Measurements from ENCODE around the gene PPP2R5B. TPM values are rescaled to one million over a fixed set of nuclear protein-coding genes. Genes with fewer than 3 reads are reported as not detected.

Gene PPP2R5B
- total RNA-seq, 2 experiments from 2014 or later, result 11.3 to 11.4 TPM

DNA sequence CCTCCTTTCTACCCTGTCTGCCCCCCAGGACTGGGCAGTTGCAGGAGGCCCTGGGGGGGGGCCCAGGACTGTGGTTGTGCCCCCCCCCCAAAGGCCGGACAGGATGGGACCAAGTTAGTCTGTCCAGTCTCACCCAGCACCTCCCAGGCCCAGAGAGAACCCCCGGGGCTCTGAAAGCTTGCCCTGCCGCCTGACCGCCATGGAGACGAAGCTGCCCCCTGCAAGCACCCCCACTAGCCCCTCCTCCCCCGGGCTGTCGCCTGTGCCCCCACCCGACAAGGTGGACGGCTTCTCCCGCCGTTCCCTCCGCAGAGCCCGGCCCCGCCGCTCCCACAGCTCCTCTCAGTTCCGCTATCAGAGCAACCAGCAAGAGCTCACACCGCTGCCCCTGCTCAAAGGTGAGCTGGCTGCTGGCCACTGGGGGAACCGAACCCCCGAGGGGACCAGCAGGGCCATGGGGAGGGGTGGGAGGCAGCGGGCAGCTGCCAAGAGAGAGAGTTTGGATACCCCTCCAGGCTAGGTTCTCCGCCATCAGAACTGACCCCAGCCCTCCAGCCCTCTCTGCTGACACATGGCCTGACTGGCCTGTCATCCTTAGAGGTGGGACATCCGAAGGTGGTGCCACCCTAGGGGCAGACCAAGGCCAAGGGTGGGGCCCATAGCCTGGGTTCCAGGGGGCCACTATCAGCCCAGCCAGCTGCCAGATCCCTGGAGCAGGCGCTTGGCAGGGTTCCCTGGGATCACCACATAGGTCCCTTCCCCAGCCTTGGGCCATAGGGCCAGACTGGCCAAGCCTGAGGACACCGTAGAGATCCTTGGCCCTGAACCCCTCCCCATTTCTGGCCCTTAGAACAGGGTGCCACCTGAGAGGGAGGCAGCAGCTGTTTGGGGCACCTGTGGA, 1.3 kb downstream of the PPP2R5B start:
- Mint-ChIP-seq H3K27me3 (no peaks in the 10 kb centered on the region), H3K27ac (no peak overlapping the region), H3K9me3 (no peaks in the 10 kb centered on the region), H3K4me1 (peaks cover 13% of the 10 kb centered on the region), H3K36me3 (peaks cover 2% of the 10 kb centered on the region), H3K4me3 (peak overlapping the region; percentile 91)
- DNase-seq, result no peak

DNA sequence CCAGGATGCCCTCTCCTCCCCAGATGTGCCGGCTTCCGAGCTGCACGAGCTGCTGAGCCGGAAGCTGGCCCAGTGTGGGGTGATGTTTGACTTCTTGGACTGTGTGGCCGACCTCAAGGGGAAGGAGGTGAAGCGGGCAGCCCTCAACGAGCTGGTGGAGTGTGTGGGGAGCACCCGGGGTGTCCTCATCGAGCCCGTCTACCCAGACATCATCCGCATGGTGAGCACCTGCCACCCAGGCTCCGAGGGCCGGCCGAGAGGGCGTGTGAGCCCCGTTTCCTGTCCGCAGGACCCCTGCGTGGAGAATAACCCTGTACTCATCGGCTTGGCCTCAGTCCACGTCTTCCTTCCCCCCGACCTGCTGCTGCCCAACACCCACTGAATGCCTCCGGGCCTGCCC, 2.2 kb downstream of the PPP2R5B start:
- no peak overlapping the region for H3K27ac Mint-ChIP-seq
- peaks cover 13% of the 10 kb centered on the region for H3K4me1 Mint-ChIP-seq
- peaks cover 2% of the 10 kb centered on the region for H3K36me3 Mint-ChIP-seq
- no peaks in the 10 kb centered on the region for H3K27me3 Mint-ChIP-seq
- H3K4me3 Mint-ChIP-seq, result no peak overlapping the region
- H3K9me3 Mint-ChIP-seq, result no peaks in the 10 kb centered on the region
- DNase-seq, result no peak

DNA sequence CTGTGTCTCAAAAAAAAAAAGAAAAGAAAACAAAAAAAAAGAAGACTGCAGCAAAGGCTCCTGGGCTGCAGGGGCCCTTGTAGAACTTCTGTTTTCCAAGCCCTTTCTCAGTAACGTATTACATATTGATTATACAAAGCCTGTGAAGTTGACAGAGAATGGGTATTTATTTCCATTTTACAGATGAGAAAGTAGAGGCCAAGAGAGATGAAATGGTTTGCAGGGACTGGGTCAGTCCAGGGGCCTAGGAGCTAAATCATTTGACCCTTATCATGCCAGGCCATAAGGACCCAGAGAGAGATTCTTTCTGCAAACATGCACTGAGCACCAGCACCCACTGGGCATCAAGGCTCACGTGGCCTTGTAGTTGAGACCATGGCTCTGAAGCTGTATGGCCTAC, 4.5 kb downstream of the PPP2R5B start:
- Mint-ChIP-seq H3K27ac (no peak overlapping the region), H3K4me1 (peaks cover 8% of the 10 kb centered on the region), H3K9me3 (no peaks in the 10 kb centered on the region), H3K27me3 (no peaks in the 10 kb centered on the region), H3K36me3 (peaks cover 2% of the 10 kb centered on the region), H3K4me3 (no peak overlapping the region)
- no peak for DNase-seq

DNA sequence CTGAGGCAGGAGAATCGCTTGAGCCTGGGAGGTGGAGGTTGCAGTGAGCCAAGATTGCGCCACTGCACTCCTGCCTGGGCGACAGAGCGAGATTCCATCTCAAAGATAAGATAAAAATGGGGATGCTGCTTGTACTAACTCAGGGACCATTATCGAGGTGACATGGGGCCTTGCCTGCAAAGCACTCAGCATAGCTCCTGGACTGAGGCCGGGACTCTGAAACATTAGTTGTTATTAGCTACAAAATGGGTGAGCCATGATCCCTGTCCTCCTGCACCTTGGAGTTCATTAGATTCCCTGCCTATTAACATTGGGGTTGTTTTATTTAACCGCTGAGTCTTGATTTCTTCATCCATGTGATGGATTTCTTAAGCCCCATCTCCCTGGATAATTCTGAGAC, 5.1 kb downstream of the PPP2R5B start:
- Mint-ChIP-seq H3K9me3 (no peaks in the 10 kb centered on the region), H3K27me3 (no peaks in the 10 kb centered on the region), H3K4me3 (no peak overlapping the region), H3K36me3 (peaks cover 2% of the 10 kb centered on the region), H3K27ac (no peak overlapping the region), H3K4me1 (peaks cover 5% of the 10 kb centered on the region)
- DNase-seq, result no peak

DNA sequence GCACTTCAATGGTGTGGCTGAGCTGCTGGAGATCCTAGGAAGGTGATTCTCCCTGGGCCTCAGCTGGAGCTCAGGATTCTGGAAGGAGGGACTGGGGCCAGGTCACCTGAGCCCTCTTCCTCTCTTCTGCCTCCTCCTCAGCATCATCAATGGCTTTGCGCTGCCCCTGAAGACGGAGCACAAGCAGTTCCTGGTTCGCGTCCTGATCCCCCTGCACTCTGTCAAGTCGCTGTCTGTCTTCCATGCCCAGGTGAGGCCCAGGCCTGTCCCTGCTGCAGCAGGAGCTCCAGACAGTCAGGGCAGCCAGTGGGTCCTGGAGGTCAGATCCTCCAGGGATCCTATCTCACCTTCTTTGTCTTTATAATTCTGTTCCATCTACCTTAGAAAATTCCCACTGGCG, 5.9 kb downstream of the PPP2R5B start:
- Mint-ChIP-seq H3K4me1 (peaks cover under 1% of the 10 kb centered on the region), H3K4me3 (no peak overlapping the region), H3K27ac (no peak overlapping the region), H3K9me3 (no peaks in the 10 kb centered on the region), H3K27me3 (no peaks in the 10 kb centered on the region), H3K36me3 (peaks cover 2% of the 10 kb centered on the region)
- DNase-seq, result no peak

DNA sequence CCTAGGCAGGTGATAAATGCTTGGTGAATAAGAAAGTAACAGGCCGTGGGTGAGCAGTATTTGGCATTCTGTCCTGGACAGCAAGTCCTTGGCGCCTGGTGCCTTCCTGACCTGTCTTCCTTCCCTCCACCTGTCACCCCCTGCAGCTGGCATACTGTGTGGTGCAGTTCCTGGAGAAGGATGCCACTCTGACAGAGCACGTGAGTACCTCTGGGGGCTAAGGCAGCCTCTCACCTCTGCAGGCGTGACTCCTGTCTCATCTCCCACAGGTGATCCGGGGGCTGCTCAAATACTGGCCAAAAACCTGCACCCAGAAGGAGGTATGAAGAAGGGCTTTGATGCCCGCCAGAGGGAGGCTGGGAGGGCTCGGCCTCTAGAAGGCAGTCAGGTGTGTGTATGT, 6.8 kb downstream of the PPP2R5B start:
- no peak for DNase-seq
- Mint-ChIP-seq H3K4me1 (no peaks in the 10 kb centered on the region), H3K27me3 (no peaks in the 10 kb centered on the region), H3K9me3 (no peaks in the 10 kb centered on the region), H3K27ac (no peak overlapping the region), H3K36me3 (peaks cover 2% of the 10 kb centered on the region), H3K4me3 (no peak overlapping the region)

DNA sequence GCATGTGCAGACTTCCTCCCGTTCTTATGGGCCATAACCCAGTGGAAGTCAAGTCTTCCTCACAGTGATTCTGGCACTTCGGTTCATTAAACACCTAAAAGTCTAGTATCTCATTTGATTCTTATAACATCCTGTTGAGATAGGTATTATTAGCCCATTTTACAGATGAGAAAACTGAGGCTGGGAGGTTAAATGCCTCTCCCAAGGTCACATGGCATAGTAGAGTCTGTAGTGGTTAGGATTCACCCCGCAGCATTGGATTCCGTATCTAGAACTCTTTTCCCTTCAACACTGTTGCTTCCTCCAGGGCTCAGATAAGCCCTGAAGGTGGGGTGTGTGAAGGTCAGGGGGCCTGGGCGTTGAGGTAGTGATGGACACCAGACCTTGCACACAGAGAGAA, 7.8 kb downstream of the PPP2R5B start:
- H3K27ac Mint-ChIP-seq, result no peak overlapping the region
- DNase-seq, result no peak
- no peaks in the 10 kb centered on the region for H3K27me3 Mint-ChIP-seq
- peaks cover 2% of the 10 kb centered on the region for H3K36me3 Mint-ChIP-seq
- H3K4me3 Mint-ChIP-seq, result no peak overlapping the region
- H3K9me3 Mint-ChIP-seq, result no peaks in the 10 kb centered on the region
- no peaks in the 10 kb centered on the region for H3K4me1 Mint-ChIP-seq

DNA sequence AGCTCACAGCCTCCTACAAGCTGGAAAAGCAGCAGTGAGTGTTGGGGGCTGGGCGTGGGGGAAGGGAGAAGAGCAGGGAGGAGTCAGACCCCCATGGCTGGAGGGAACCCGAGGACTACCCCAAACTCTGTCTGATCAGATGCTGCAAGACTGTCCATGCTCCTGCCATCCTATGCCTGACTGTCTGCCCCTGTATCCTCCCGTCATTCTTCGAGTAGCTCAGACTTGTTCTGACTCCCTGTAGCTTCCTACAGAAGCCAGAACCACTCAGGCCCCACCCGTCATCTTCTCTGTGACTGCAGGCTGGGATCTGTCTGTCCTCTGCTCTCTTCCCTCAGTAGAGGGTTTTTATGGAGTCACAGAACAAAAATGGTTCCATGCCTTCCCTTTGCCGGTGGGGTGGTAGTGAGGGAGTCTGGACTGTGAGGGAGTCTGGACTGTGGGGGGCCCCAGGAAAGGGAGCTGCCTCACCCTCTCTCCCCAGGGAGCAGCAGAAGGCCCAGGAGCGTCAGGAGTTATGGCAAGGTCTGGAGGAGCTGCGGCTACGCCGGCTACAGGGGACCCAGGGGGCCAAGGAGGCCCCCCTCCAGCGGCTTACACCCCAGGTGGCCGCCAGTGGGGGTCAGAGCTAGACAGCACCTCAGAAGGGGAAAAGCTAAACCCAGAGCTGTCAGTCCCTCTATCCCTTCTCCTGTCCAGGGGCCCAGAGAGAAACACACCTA, 8.9 kb downstream of the PPP2R5B start:
- Mint-ChIP-seq H3K4me3 (no peak overlapping the region), H3K4me1 (no peaks in the 10 kb centered on the region), H3K36me3 (peaks cover 2% of the 10 kb centered on the region), H3K27ac (no peak overlapping the region), H3K9me3 (no peaks in the 10 kb centered on the region), H3K27me3 (no peaks in the 10 kb centered on the region)
- no peak for DNase-seq

DNA sequence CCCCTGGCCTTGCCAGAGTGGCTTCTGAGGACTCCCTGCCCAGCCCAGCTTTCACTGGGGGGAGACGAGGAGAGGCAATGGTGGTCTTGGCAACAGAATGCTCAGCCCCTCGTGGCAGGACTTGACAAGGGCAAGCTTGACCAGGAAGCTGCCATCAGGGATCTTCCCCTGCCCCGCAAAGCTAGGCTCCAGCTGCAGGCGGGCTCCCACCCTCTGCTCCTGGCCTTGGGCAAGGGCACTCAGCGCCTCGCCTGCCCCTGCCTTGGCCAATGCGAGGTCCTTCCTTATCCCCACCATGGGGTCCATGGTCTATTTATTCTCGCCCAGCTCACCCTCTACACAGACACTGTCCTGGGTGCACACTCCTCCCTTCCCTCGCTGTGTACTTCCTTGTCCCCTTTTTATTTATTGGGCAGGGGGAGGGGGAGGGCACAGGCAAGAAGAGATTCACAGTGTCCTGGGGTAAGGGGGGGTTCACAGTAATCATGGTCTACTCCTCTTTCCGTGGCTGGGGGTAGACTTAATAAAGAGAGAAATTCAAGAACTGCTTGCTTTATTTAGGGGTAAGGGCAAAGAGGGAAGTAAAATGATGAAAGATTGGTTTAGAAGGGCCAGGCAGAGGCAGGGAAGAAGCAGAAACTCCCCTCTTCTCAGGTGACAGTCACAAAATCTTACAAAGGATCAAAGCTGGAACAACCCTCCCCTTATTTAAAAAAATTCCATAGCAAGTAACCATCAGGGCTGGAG, 9.6 kb downstream of the PPP2R5B start:
- Mint-ChIP-seq H3K27ac (no peak overlapping the region), H3K36me3 (peaks cover 2% of the 10 kb centered on the region), H3K27me3 (no peaks in the 10 kb centered on the region), H3K4me3 (no peak overlapping the region), H3K4me1 (no peaks in the 10 kb centered on the region), H3K9me3 (no peaks in the 10 kb centered on the region)
- DNase-seq, result no peak

DNA sequence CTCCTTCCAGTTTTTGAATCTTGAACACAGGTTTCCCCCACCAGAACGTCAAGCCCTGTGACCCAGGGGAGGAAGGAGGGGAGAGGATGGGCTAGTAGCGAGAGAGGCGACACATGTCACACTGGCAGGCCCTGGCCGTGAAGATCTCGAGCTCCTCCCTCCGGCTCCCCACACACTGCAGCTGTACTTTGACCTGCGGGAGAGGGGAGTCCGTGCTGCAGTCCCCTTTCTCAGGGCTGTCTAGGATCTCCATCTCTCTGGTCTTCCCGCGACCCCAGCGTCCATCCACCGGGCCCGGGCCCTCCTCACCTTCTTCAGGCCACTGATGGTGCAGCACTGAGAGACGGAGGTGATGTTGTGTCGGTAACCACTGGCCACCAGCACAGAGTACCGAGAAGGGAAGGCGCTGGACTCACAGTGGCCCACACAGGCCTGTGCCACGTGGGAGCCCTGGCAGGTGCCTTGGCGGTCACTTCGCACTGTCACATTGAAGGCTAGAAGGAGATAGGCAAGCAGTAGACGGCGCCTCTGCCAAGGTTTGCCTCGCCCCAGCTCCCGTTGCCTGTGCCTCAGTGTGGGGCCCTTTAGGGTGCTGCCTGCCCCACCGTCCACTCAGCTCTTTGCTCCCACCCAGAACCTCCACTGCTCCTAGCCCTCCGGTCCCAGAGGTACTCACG, 10.3 kb downstream of the PPP2R5B start:
- Mint-ChIP-seq H3K4me3 (no peak overlapping the region), H3K4me1 (no peaks in the 10 kb centered on the region), H3K9me3 (no peaks in the 10 kb centered on the region), H3K27me3 (no peaks in the 10 kb centered on the region), H3K27ac (no peak overlapping the region), H3K36me3 (no peaks in the 10 kb centered on the region)
- DNase-seq, result no peak

DNA sequence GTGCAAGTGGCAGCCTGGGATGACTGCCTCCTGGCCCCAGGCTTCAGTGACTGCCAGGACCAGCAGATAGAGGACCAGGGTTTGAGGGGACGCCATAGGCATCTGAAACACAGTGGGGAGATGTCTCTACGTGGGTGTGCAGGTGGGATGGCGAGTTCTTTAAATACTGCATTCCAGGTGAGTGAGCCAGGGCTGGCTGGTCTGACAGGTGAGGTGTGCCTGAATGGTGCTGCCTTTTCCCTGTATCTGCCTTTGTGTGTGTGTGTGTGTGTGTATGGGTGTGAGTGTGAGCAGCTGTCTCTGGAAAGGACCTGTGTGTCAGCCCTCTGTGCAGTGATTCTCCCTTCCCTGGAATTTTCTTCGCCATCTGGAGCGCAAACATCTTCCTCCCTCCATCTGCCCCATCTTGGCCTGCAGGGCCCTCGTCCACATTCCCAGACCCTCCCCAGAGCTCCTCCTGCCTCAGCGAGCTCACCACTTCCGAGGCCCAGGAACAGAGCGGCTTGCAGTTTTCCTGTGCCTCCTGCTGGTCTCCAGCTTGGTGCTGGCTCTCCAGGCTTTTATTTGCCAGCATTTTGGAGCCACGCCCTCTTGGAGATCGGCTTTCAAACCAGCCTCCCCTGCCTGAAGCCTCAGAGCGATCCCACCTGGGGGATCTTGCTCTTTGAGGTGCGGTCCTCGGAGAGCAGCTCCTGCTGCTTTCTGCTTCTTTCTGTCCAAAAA, 11.0 kb downstream of the PPP2R5B start, which contains the start of gene GPHA2:
TSS of gene GPHA2 (minus strand) at position 535 of the 723 bp plus-strand sequence. CDS start at position 102, 433 bp downstream.
- no peak within 1 kb of the TSS for H3K4me3 Mint-ChIP-seq
- no peak within 1 kb of the TSS for H3K27ac Mint-ChIP-seq
- no peaks in the 10 kb centered on the region for H3K27me3 Mint-ChIP-seq
- no peaks in the 10 kb centered on the region for H3K4me1 Mint-ChIP-seq
- no peaks in the 10 kb centered on the region for H3K9me3 Mint-ChIP-seq
- DNase-seq, result no peak
- no peaks in the 10 kb centered on the region for H3K36me3 Mint-ChIP-seq

DNA sequence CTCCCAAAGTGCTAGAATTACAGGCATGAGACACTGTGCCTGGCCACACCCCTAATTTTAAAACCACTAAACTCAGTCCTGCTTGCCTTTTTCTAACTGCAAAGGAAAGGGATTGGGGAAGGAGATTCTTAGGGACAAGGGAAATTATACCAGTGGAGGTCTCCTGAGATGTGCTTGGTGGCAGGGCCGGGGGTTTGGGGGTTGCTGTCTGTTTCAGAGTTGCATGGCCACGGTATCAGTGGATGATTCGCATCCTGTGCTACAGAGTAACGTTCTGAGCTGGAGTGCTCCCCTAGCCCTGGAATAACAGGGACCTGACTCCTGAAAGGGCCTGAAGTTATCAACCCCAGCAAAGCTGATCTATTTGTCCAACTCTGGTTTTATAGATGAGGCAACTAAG, 12.1 kb downstream of the PPP2R5B start:
- Mint-ChIP-seq H3K4me1 (no peaks in the 10 kb centered on the region), H3K4me3 (no peak overlapping the region), H3K27ac (no peak overlapping the region), H3K27me3 (no peaks in the 10 kb centered on the region), H3K36me3 (no peaks in the 10 kb centered on the region), H3K9me3 (no peaks in the 10 kb centered on the region)
- no peak for DNase-seq

DNA sequence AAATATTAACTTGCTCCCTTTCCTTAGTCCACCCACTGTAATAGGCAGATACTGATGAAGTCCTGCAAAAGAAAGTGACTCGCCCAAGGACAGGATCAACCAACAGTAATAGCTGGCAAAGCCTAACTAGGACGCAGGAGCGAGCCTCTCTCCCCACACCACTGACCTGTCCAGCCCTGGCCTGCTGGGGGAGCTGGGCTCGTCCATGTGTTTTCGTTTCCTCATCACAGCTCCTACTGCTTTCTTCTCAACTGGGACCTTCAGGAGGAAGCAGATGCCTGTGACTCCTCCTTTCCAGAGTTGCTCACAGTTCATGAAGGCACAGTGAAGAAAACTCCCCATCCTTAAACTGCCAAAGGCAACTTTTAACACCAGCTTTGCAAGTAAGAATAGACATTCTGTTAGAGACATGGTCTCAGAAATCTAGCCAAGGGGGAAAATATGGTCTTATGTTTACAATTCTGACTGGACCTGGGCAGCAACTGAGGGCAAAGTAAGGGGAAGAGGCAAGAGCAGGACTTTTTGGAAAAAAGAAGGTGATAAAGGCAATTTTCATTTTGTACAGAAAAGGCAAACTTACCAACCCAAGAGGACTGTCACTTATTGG, 22.8 kb downstream of the PPP2R5B start:
- Mint-ChIP-seq H3K4me3 (no peak overlapping the region), H3K27me3 (peaks cover 6% of the 10 kb centered on the region), H3K27ac (no peak overlapping the region), H3K36me3 (no peaks in the 10 kb centered on the region), H3K9me3 (no peaks in the 10 kb centered on the region), H3K4me1 (no peaks in the 10 kb centered on the region)
- DNase-seq, result no peak

DNA sequence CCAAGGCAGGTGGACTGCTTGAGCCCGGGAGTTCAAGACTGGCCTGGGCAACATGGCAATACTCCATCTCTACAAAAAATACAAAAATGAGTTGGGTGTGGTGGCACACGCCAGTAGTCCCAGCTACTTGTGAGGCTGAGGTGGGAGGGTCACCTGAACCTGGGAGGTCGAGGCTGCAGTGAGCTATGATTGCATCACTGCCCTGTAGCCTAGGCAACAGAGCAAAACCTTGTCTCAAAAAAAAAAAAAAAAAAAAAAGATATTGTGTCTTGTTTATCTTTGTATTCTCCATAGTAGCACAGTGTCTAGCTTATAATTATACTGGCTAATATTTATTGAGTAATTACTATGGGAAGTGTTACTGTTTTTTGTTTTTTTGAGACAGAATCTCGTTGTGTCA, 27.0 kb downstream of the PPP2R5B start:
- H3K9me3 Mint-ChIP-seq, result no peaks in the 10 kb centered on the region
- no peak overlapping the region for H3K4me3 Mint-ChIP-seq
- DNase-seq, result no peak
- no peaks in the 10 kb centered on the region for H3K4me1 Mint-ChIP-seq
- H3K27me3 Mint-ChIP-seq, result peaks cover 10% of the 10 kb centered on the region
- H3K27ac Mint-ChIP-seq, result no peak overlapping the region
- no peaks in the 10 kb centered on the region for H3K36me3 Mint-ChIP-seq
